Chondrocyte (in vitro differentiated cells): ENCODE measurements around the gene OR7G3. TPM values are rescaled to one million over a fixed set of nuclear protein-coding genes. Genes with fewer than 3 reads are reported as not detected.

Experiments
- DNase-seq: peaks from one replicate; pipeline ENCODE4 v3.0.0; 2021; ENCODE audit warnings: mixed read lengths, low spot score
- H3K27ac Mint-ChIP-seq: one replicate; pipeline ENCODE4 v1.8.0; 2021; ENCODE audit warnings: mild to moderate bottlenecking, moderate library complexity, mixed read lengths; ENCODE audit not compliant: unreplicated experiment
- H3K27me3 Mint-ChIP-seq: 2 replicates; pipeline ENCODE4 v1.8.0; 2021; ENCODE audit warnings: low read depth, mixed read lengths
- H3K36me3 Mint-ChIP-seq: 2 replicates; pipeline ENCODE4 v1.8.0; 2021; ENCODE audit warnings: low read depth, mixed read lengths
- H3K4me1 Mint-ChIP-seq: 2 replicates; pipeline ENCODE4 v1.8.0; 2021; ENCODE audit warnings: low read depth, mild to moderate bottlenecking, mixed read lengths
- H3K4me3 Mint-ChIP-seq: one replicate; pipeline ENCODE4 v1.8.0; 2021; ENCODE audit warnings: mild to moderate bottlenecking, moderate library complexity, mixed read lengths; ENCODE audit not compliant: unreplicated experiment
- H3K9me3 Mint-ChIP-seq: 2 replicates; pipeline ENCODE4 v1.8.0; 2021; ENCODE audit warnings: low read depth, mixed read lengths
- total RNA-seq: library from RNA; stranded (reverse); gene quantifications from 3 replicates; pipeline ENCODE4 v1.2.1, GENCODE V29; 2021
- TF ChIP-seq, protein P1 (sequence below): fragments of 200-600 bp; sonication (generic); IDR thresholded peaks from 2 replicates; pipeline ENCODE4 v1.5.0; 2021; ENCODE audit warnings: antibody characterized with exemption, mild to moderate bottlenecking, moderate library complexity

OR7G3 gene
- total RNA-seq, 1 donor from 2014 or later: not detected

GRCh38 chr19:9140159-9140874 lies 13.6 kb upstream of the OR7G3 start, which contains the start of gene ZNF317:
ZNF317 (plus strand) TSS chr19:9140397; CDS start chr19:9156017, 15,620 bp downstream.
- Mint-ChIP-seq H3K4me1 (peaks cover 31% of the 10 kb centered on the region), H3K27ac (peak within 1 kb of the TSS; percentile 96), H3K4me3 (peak within 1 kb of the TSS; percentile 89), H3K9me3 (peaks cover 11% of the 10 kb centered on the region), H3K36me3 (peaks cover 11% of the 10 kb centered on the region), H3K27me3 (no peaks in the 10 kb centered on the region)
- TF ChIP-seq, protein P1, sequence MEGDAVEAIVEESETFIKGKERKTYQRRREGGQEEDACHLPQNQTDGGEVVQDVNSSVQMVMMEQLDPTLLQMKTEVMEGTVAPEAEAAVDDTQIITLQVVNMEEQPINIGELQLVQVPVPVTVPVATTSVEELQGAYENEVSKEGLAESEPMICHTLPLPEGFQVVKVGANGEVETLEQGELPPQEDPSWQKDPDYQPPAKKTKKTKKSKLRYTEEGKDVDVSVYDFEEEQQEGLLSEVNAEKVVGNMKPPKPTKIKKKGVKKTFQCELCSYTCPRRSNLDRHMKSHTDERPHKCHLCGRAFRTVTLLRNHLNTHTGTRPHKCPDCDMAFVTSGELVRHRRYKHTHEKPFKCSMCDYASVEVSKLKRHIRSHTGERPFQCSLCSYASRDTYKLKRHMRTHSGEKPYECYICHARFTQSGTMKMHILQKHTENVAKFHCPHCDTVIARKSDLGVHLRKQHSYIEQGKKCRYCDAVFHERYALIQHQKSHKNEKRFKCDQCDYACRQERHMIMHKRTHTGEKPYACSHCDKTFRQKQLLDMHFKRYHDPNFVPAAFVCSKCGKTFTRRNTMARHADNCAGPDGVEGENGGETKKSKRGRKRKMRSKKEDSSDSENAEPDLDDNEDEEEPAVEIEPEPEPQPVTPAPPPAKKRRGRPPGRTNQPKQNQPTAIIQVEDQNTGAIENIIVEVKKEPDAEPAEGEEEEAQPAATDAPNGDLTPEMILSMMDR: no peak
- peak; percentile 95 for DNase-seq

DNA sequence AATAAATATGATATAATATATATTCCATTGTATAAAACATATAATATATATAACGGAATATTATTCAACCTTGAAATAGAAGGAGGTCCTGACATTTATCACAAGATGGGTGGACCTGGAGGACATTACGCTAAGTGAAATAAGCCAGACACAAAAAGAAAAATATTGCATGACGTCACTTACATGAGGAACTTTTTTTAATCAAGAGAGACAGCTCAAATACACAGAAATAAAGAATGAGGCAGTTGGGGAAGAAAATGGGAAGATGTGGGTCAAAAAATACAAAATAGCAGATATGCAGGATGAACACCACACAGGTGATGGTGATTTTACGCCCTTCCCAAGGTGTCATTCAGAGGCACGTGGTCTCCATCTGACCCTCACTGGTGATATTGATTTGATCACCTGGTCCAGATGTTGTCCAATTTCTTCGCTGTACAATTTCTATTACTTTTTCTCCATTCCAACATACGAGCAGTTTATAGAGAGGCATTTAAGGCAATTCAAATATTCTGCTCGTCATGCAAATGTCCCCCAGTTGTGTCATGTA lies 12.9 kb upstream of the OR7G3 start:
- TF ChIP-seq, protein P1: no peak
- peaks cover 7% of the 10 kb centered on the region for H3K36me3 Mint-ChIP-seq
- H3K27me3 Mint-ChIP-seq: no peaks in the 10 kb centered on the region
- H3K4me3 Mint-ChIP-seq: peak overlapping the region; percentile 89
- H3K27ac Mint-ChIP-seq: peak overlapping the region; percentile 96
- DNase-seq: no peak
- peaks cover 31% of the 10 kb centered on the region for H3K4me1 Mint-ChIP-seq
- H3K9me3 Mint-ChIP-seq: peaks cover 5% of the 10 kb centered on the region

GRCh38 chr19:9132422-9132821 lies 5.7 kb upstream of the OR7G3 start:
- DNase-seq: no peak
- TF ChIP-seq, protein P1: no peak
- Mint-ChIP-seq H3K36me3 (no peaks in the 10 kb centered on the region), H3K27me3 (no peaks in the 10 kb centered on the region), H3K9me3 (no peaks in the 10 kb centered on the region), H3K4me3 (no peak overlapping the region), H3K27ac (no peak overlapping the region), H3K4me1 (peaks cover 5% of the 10 kb centered on the region)

GRCh38 chr19:9130965-9131364 lies 4.2 kb upstream of the OR7G3 start:
- H3K4me3 Mint-ChIP-seq: no peak overlapping the region
- peaks cover 5% of the 10 kb centered on the region for H3K4me1 Mint-ChIP-seq
- peaks cover 1% of the 10 kb centered on the region for H3K27me3 Mint-ChIP-seq
- DNase-seq: no peak
- TF ChIP-seq, protein P1: no peak
- no peak overlapping the region for H3K27ac Mint-ChIP-seq
- no peaks in the 10 kb centered on the region for H3K36me3 Mint-ChIP-seq
- no peaks in the 10 kb centered on the region for H3K9me3 Mint-ChIP-seq

- TF ChIP-seq, protein P1: no peak
- no peaks in the 10 kb centered on the region for H3K9me3 Mint-ChIP-seq
- H3K4me3 Mint-ChIP-seq: no peak overlapping the region
- H3K27ac Mint-ChIP-seq: no peak overlapping the region
- H3K36me3 Mint-ChIP-seq: no peaks in the 10 kb centered on the region
- no peak for DNase-seq
- H3K27me3 Mint-ChIP-seq: peaks cover 1% of the 10 kb centered on the region
- peaks cover 5% of the 10 kb centered on the region for H3K4me1 Mint-ChIP-seq
Observed at GRCh38 chr19:9128171-9128570, 1.4 kb upstream of the OR7G3 start.
